ENCODE measurements around the gene NSUN4. TPM values are rescaled to one million over a fixed set of nuclear protein-coding genes. Genes with fewer than 3 reads are reported as not detected.

Gene NSUN4
- total and polyA plus RNA-seq, 10 of the 15 experiments (the other 5 are each of a cell fraction or from before 2014, with no cell fraction given): 22.1 to 80.2 (median 29.6) TPM

DNA sequence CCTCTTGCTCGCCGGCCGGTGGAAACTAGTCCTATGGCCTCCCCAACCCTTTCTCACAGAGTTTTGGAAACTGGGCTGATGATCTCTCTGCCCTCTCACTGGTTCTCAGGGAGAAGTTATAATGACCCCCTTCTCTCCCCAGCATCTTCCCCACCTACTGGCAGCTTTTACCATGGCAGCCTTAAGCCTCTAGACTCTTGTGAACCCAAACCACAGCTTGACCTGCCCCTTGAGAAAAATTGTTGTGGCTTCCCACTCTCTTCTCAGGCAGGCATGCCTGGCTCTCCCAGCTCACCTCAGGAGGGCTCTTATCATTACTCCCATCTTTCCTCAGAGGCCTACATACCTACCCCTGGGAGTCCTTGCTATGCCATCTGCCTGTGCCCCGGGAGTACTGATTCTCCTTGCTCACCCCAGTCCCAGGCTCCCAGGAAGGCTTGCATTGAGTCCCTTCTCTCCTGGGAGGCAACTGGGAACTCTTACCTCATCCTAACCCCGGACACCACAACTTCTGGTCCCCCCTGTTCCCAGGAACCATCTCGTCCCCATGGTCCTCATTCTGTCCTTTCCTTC lies 1.6 kb downstream of the NSUN4 start:
- peak overlapping the region; percentile 97 for H3K27ac ChIP-seq (ENCODE audit: control insufficient read depth, insufficient read depth)
- H3K4me3 ChIP-seq: peak overlapping the region; percentile 80
- CTCF ChIA-PET: interaction anchor here (0.7 to 11.4 kb wide), 15 partner anchors 9 to 118 kb away, joined by 3 to 267 read pairs (median 6); partner anchors contain the start of genes LRRC41, RAD54L and UQCRH
- peak; percentile 18; the same call in 1 of the 2 replicates for TF ChIP-seq MLLT1 (IDR thresholded peaks at IDR 0.05)
- TF ChIP-seq RAD21 (IDR thresholded peaks at IDR 0.05; ENCODE audit: insufficient read depth, low read depth, low read length): peak; percentile 50; the same call in 1 of the 2 replicates
- TF ChIP-seq ATF7 (IDR thresholded peaks at IDR 0.05; ENCODE audit: low read depth): peak; percentile 50; the same call in 1 of the 2 replicates
- 0 out of 2 replicates have a peak, but pooled peaks have one; percentile 31 for TF ChIP-seq TCF12 (IDR thresholded peaks at IDR 0.05; ENCODE audit: low read depth, low read length)
- TF ChIP-seq, protein P1, sequence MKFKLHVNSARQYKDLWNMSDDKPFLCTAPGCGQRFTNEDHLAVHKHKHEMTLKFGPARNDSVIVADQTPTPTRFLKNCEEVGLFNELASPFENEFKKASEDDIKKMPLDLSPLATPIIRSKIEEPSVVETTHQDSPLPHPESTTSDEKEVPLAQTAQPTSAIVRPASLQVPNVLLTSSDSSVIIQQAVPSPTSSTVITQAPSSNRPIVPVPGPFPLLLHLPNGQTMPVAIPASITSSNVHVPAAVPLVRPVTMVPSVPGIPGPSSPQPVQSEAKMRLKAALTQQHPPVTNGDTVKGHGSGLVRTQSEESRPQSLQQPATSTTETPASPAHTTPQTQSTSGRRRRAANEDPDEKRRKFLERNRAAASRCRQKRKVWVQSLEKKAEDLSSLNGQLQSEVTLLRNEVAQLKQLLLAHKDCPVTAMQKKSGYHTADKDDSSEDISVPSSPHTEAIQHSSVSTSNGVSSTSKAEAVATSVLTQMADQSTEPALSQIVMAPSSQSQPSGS (IDR thresholded peaks at IDR 0.05; ENCODE audit: low read length): peak; percentile 25; the same call in 1 of the 2 replicates
- TF ChIP-seq, protein P2, sequence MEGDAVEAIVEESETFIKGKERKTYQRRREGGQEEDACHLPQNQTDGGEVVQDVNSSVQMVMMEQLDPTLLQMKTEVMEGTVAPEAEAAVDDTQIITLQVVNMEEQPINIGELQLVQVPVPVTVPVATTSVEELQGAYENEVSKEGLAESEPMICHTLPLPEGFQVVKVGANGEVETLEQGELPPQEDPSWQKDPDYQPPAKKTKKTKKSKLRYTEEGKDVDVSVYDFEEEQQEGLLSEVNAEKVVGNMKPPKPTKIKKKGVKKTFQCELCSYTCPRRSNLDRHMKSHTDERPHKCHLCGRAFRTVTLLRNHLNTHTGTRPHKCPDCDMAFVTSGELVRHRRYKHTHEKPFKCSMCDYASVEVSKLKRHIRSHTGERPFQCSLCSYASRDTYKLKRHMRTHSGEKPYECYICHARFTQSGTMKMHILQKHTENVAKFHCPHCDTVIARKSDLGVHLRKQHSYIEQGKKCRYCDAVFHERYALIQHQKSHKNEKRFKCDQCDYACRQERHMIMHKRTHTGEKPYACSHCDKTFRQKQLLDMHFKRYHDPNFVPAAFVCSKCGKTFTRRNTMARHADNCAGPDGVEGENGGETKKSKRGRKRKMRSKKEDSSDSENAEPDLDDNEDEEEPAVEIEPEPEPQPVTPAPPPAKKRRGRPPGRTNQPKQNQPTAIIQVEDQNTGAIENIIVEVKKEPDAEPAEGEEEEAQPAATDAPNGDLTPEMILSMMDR (IDR thresholded peaks at IDR 0.05 in 2 of 3, conservative IDR thresholded peaks at IDR 0.05 in 1 of 3; ENCODE audit: control insufficient read depth in 2 of 3, extremely low read depth in 1 of 3, insufficient read depth in 1 of 3, low read depth in 3 of 3, low read length in 3 of 3): peak; percentile 56 to 77 (median 59)
- peak; percentile 63 for TF ChIP-seq RUNX3 (IDR thresholded peaks at IDR 0.05; ENCODE audit: low read length)
- TF ChIP-seq GATAD2B (conservative IDR thresholded peaks at IDR 0.05; ENCODE audit: low read depth): peak; percentile 70; the same call in 1 of the 2 replicates
- TF ChIP-seq MEF2B (IDR thresholded peaks at IDR 0.05; ENCODE audit: partially characterized antibody, poor library complexity, severe bottlenecking): peak; percentile 92
- TF ChIP-seq JUNB (IDR thresholded peaks at IDR 0.05): no peak
- TF ChIP-seq POLR2AphosphoS5 (IDR thresholded peaks at IDR 0.05; ENCODE audit: low read length): peak; percentile 61
- no peak for TF ChIP-seq NFYB (IDR thresholded peaks at IDR 0.05; ENCODE audit: insufficient read depth, low read depth, low read length)
- peak; percentile 25 for TF ChIP-seq E2F8 (IDR thresholded peaks at IDR 0.05; ENCODE audit: low read depth, partially characterized antibody)
- TF ChIP-seq SMC3 (IDR thresholded peaks at IDR 0.05; ENCODE audit: borderline replicate concordance, low read length): peak; percentile 53; the same call in 1 of the 2 replicates

More for the DNA sequence above, 1.6 kb downstream of the NSUN4 start:
- Histone ChIP-seq H4K20me1 (ENCODE audit: control insufficient read depth, insufficient read depth) (no peaks in the 10 kb centered on the region), H3K9me3 (replicated peaks; ENCODE audit: control insufficient read depth, insufficient read depth, low read length) (no peaks in the 10 kb centered on the region), H3K9ac (ENCODE audit: control insufficient read depth, insufficient read depth, low read length) (peak overlapping the region; percentile 97), H3K4me1 (ENCODE audit: control insufficient read depth, insufficient read depth, low read length) (peaks cover 16% of the 10 kb centered on the region; the same call in 1 of the 2 replicates), H2AFZ (ENCODE audit: control insufficient read depth, low read depth, low read length) (no peak overlapping the region), H3K79me2 (ENCODE audit: control insufficient read depth, insufficient read depth, low read length) (peaks cover 62% of the 10 kb centered on the region), H3K27me3 (replicated peaks in 1 of 2; ENCODE audit: control insufficient read depth in 2 of 2, insufficient read depth in 2 of 2, low read length in 1 of 2) (no peaks in the 10 kb centered on the region), H3K4me2 (ENCODE audit: control insufficient read depth, insufficient read depth) (peak overlapping the region; percentile 91), H3K36me3 (ENCODE audit: control insufficient read depth in 2 of 2, insufficient read depth in 2 of 2, low read length in 1 of 2) (peaks cover 2 to 13% of the 10 kb centered on the region in 2 experiments; a peak in 2 of 4 replicates)
- RAD21 ChIA-PET (ENCODE audit: unreplicated experiment): interaction anchor here (1.4 to 5.6 kb wide), 7 partner anchors 10 to 97 kb away, joined by 5 to 49 read pairs (median 14); partner anchors contain the start of genes LRRC41, RAD54L and UQCRH
- WGBS (ENCODE audit: insufficient coverage, insufficient replicate concordance, low lambda C conversion rate, missing lambda C conversion rate): 87% methylated on average over 6 of the region's 6 CpGs
- SMC1A ChIA-PET (ENCODE audit: uncharacterized antibody, unreplicated experiment): interaction anchor here (0.5 to 11.1 kb wide), 9 partner anchors 8 to 670 kb away, joined by 3 to 141 read pairs (median 7); partner anchors contain the start of genes LRRC41 and UQCRH
- peak; percentile 57 for FAIRE-seq
- intact Hi-C loops (cut with micrococcal nuclease; ENCODE audit: unreplicated experiment): loop anchor here (1.0 to 10.0 kb wide), 3 partner anchors 9 to 657 kb away; partner anchors contain the start of genes GPBP1L1, LRRC41, TMEM69 and UQCRH
- POLR2A ChIA-PET: interaction anchor here (0.6 to 5.1 kb wide), 6 partner anchors 9 to 406 kb away, joined by 3 to 55 read pairs (median 28); partner anchors contain the start of genes LRRC41 and UQCRH
- BruUV-seq (replicated peaks): no TSS peak
- in situ Hi-C loops (cut with MboI): loop anchor here (5.0 kb wide), 1 partner anchor 40 kb away; the partner anchor contains the start of genes LRRC41 and UQCRH
- peak; percentile 56 for DNase-seq (ENCODE audit: low read depth, low spot score)
- ATAC-seq: peak; percentile 71

All from GM12878 (cell line).